ENCODE data around the gene LRMDA. TPM values are rescaled to one million over a fixed set of nuclear protein-coding genes. Genes with fewer than 3 reads are reported as not detected.

Gene LRMDA
- total and polyA plus RNA-seq, 2 of the 13 experiments (the other 11 are each of a cell fraction or from before 2014, with no cell fraction given): 13.4 to 22.0 TPM

DNA sequence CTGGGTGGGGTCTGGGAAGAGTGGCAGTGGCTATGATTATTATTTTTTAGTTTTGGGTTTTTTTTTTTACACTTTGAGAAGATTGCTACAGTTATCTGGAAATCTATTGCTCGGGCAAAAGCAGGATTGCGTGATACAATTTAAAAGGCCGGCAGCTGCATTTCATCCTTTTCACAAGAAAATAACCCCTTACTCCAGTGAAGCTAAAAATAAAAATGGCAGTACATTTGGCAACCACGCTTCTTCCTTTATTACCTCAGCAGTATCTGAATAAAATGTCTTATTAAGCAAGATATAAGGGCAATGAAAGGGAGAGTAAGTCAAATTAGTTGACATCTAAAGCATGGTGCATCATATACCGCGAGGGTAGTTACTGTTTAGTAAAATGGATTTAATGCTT, 496.8 kb downstream of the LRMDA start:
- H3K27me3 ChIP-seq (ENCODE audit: control insufficient read depth in 1 of 2, insufficient read depth in 2 of 2, low read length in 2 of 2): no peaks in the 10 kb centered on the region
- DNase-seq (ENCODE audit: low spot score): no peak
- CTCF ChIA-PET (ENCODE audit: low intra/inter-chr PET ratio, low total read pairs): no interaction called here
- H3K9me3 ChIP-seq (ENCODE audit: low read length): no peaks in the 10 kb centered on the region
- no peak overlapping the region for H3K27ac ChIP-seq (ENCODE audit: extremely low read length, insufficient read depth, low read length)
- TF ChIP-seq, protein P1, sequence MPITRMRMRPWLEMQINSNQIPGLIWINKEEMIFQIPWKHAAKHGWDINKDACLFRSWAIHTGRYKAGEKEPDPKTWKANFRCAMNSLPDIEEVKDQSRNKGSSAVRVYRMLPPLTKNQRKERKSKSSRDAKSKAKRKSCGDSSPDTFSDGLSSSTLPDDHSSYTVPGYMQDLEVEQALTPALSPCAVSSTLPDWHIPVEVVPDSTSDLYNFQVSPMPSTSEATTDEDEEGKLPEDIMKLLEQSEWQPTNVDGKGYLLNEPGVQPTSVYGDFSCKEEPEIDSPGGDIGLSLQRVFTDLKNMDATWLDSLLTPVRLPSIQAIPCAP (CRISPR knock-in tag; IDR thresholded peaks at IDR 0.05; ENCODE audit: low read depth): no peak
- TF ChIP-seq NR2F2 (IDR thresholded peaks at IDR 0.05; ENCODE audit: borderline replicate concordance, low read depth): no peak
- TF ChIP-seq SCMH1 (CRISPR knock-in tag; IDR thresholded peaks at IDR 0.05; ENCODE audit: borderline replicate concordance): no peak
- no peak for TF ChIP-seq ZNF562 (CRISPR knock-in tag; IDR thresholded peaks at IDR 0.05; ENCODE audit: borderline replicate concordance)
- TF ChIP-seq, protein P2, sequence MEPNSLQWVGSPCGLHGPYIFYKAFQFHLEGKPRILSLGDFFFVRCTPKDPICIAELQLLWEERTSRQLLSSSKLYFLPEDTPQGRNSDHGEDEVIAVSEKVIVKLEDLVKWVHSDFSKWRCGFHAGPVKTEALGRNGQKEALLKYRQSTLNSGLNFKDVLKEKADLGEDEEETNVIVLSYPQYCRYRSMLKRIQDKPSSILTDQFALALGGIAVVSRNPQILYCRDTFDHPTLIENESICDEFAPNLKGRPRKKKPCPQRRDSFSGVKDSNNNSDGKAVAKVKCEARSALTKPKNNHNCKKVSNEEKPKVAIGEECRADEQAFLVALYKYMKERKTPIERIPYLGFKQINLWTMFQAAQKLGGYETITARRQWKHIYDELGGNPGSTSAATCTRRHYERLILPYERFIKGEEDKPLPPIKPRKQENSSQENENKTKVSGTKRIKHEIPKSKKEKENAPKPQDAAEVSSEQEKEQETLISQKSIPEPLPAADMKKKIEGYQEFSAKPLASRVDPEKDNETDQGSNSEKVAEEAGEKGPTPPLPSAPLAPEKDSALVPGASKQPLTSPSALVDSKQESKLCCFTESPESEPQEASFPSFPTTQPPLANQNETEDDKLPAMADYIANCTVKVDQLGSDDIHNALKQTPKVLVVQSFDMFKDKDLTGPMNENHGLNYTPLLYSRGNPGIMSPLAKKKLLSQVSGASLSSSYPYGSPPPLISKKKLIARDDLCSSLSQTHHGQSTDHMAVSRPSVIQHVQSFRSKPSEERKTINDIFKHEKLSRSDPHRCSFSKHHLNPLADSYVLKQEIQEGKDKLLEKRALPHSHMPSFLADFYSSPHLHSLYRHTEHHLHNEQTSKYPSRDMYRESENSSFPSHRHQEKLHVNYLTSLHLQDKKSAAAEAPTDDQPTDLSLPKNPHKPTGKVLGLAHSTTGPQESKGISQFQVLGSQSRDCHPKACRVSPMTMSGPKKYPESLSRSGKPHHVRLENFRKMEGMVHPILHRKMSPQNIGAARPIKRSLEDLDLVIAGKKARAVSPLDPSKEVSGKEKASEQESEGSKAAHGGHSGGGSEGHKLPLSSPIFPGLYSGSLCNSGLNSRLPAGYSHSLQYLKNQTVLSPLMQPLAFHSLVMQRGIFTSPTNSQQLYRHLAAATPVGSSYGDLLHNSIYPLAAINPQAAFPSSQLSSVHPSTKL (CRISPR knock-in tag; IDR thresholded peaks at IDR 0.05): no peak
- TF ChIP-seq ZNF615 (CRISPR knock-in tag; IDR thresholded peaks at IDR 0.05; ENCODE audit: borderline replicate concordance): no peak
- TF ChIP-seq SAFB2 (CRISPR knock-in tag; IDR thresholded peaks at IDR 0.05; ENCODE audit: borderline replicate concordance, low read depth): no peak
- TF ChIP-seq ZSCAN31 (CRISPR knock-in tag; IDR thresholded peaks at IDR 0.05; ENCODE audit: low read depth): no peak
- TF ChIP-seq DMAP1 (CRISPR knock-in tag; IDR thresholded peaks at IDR 0.05): no peak
- TF ChIP-seq TCF7 (IDR thresholded peaks at IDR 0.05; ENCODE audit: low read depth): no peak
- TF ChIP-seq KAT7 (CRISPR knock-in tag; IDR thresholded peaks at IDR 0.05; ENCODE audit: borderline replicate concordance): no peak
- no peak overlapping the region for H3K9ac ChIP-seq (ENCODE audit: insufficient read depth, low read depth, low read length)
- in situ Hi-C loops (cut with HindIII; ENCODE audit: extremely low pct_ligation_motif_present, low pct_unique_long_range_greater_than_20kb) (no loop called here), intact Hi-C loops (cut with micrococcal nuclease; ENCODE audit: unreplicated experiment) (no loop called here)
- H3K79me2 ChIP-seq (ENCODE audit: insufficient read depth, low read length): no peaks in the 10 kb centered on the region
- H3K36me3 ChIP-seq (replicated peaks in 1 of 2; ENCODE audit: control insufficient read depth in 1 of 2, insufficient read depth in 2 of 2, low read length in 2 of 2): no peaks in the 10 kb centered on the region
- no peak for ATAC-seq
- H3K4me3 ChIP-seq (replicated peaks in 1 of 3; ENCODE audit: insufficient read depth in 1 of 3, low read depth in 2 of 3, low read length in 3 of 3): no peak overlapping the region
- no peaks in the 10 kb centered on the region for H4K20me1 ChIP-seq (ENCODE audit: insufficient read depth, low read length)
- FAIRE-seq: no peak
- no TSS peak for BruUV-seq (replicated peaks)
- POLR2A ChIA-PET: no interaction called here
- no peak overlapping the region for H3K4me2 ChIP-seq (ENCODE audit: low read depth, low read length)
- WGBS (ENCODE audit: low lambda C conversion rate): 96% methylated on average over 6 of the region's 6 CpGs
- no peaks in the 10 kb centered on the region for H3K4me1 ChIP-seq (ENCODE audit: insufficient read depth, low read length)
- no peak overlapping the region for H2AFZ ChIP-seq (ENCODE audit: low read length)

All from HepG2 (cell line).